GM18951 (cell line): ENCODE data around the gene SYK.
"Not testable (repeated sequence)": the region's sequence is repeated elsewhere in the genome, so short reads cannot be mapped to it uniquely, and the experiment has no call there.

Source experiments
- POLR2A ChIP-seq: IDR thresholded peaks from 4 replicates; pipeline ENCODE4 v1.6.1; 2011; ENCODE audit warnings: mild to moderate bottlenecking; ENCODE audit not compliant: insufficient read length, insufficient read depth; ENCODE audit errors: extremely low read depth
- in situ Hi-C: fragments of 300-500 bp; cut with MboI; formaldehyde crosslinking; loops from one replicate; pipeline ENCODE4 v1.12.0; 2022; ENCODE audit warnings: low sequenced_read_pairs, mixed read lengths, inconsistent platforms; ENCODE audit not compliant: unreplicated experiment

The SYK gene

DNA sequence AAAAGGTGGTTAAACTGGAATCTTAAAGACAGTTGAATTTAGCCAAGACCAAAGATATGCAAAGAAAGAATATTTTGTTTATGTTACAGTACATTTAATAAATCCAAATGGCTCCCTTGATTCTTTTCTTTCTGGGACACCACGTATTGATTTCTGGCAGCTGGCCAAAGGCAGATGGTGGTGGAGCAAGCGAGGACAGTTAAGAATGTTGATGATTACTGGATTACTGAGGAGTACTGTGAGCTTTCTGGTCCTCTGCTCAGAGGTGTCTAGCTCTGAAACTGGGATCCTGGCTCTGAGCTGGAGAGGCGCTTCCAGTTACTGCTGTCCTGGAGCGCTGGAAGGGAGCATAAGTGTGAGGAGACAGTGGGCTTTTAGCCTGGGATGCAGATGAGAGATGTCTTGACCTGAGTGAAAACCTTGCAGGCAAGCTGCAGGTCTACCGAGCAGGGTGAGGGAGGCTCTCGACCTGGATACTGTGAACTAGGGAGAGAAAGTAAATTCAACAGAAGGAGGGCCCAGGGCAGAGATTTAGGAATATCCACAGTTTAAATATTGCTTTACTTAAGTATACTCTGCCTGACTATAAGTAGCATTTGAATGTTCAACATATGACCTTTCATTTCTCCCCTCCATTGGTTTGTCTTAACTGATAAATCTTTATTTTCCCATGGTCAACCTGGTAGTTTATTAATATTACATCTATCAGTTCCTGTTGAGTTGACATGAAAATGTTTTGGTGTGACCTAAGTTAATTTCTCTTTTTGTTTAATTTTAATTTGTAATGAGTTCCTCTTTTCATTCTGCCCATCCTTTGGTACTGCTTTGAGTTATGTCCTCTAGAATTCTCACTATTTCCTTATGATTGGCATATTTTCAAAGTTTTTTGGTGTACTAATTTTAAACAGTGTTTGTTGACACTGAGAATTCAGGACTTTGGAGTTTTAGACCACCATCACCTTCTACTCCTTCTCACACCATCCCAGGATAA is 3.7 kb downstream of the SYK start:
- TF ChIP-seq POLR2A, result no peak
- in situ Hi-C loops, result no loop called here

DNA sequence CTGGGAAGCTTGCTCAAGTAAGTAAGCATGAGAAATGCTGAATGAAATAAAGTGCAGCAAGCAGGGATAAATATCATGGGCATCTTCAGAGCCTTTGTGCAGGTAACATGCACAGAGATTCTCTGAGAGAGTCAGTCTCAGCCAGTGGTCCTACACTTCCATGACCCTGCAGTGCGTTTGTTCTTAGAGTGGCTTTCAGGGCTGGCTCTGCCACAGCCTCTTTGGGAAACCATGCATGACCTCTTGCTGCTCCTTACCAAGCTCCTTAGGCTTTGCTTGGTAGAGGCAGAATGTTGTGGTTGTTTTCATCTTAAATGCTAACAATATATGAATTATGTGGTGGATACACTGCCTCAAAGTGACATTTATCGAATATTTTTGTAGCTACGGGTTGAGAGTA is 5.4 kb downstream of the SYK start:
- in situ Hi-C loops, result no loop called here
- no peak for TF ChIP-seq POLR2A

- TF ChIP-seq POLR2A, result no peak
- in situ Hi-C loops, result no loop called here
Measured at GRCh38 chr9:90808398-90808797, 6.8 kb downstream of the SYK start.

DNA sequence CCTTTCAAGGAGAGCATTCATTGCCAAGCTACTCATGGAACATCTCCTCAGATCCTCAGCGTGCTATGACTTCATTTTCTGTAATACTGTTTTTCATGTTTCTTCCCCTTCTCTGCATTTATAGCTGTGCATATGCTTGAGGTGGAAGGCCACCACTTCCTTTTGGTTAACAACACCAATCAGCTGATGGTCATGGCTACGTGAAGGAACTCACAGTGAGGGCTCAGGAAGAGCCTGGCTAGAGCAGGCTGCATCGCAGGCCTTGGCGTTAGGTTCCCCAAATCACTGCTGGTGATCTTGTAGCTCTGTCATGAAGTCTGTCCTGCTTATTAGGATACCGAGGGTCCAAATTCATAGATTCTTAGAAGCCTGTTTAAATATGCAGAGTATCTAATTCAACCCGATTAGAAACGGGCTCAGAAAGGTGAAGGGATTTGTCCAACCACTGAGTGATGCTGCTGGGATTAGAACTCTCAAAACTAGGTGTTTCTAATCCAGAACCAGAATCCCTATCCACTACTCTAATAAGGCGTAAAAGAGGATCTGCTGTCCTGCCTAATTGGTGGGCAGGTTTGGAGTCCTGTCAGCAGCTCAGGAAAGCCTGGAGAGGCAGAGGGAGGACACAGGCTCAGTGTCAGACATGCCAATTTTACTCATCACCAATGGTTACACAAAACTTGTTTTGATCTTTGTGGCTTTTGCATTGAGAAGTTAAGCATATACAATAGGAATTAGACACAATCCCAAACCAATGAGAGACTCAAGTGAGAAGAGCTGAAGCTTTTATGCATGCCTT is 7.5 kb downstream of the SYK start:
- in situ Hi-C loops, result no loop called here

GRCh38 chr9:90810691-90811090 is 9.1 kb downstream of the SYK start:
- in situ Hi-C loops, result no loop called here
- TF ChIP-seq POLR2A, result no peak

More for the DNA sequence above, 7.5 kb downstream of the SYK start:
- no peak for TF ChIP-seq POLR2A

GRCh38 chr9:90813046-90813445 is 11.4 kb downstream of the SYK start:
- in situ Hi-C loops, result no loop called here
- no peak for TF ChIP-seq POLR2A

GRCh38 chr9:90813523-90813922 is 11.9 kb downstream of the SYK start:
- no peak for TF ChIP-seq POLR2A
- in situ Hi-C loops, result no loop called here

- in situ Hi-C loops, result no loop called here
- TF ChIP-seq POLR2A, result no peak
Measured at GRCh38 chr9:90814355-90814754, 12.7 kb downstream of the SYK start.

- TF ChIP-seq POLR2A, result peak; percentile 30
- in situ Hi-C loops, result no loop called here
Measured at GRCh38 chr9:90815183-90815943, 13.7 kb downstream of the SYK start.

- TF ChIP-seq POLR2A, result no peak
- in situ Hi-C loops, result no loop called here
Measured at GRCh38 chr9:90815944-90816357, 14.3 kb downstream of the SYK start.

GRCh38 chr9:90816690-90817089 is 15.1 kb downstream of the SYK start:
- no peak for TF ChIP-seq POLR2A
- in situ Hi-C loops, result no loop called here

GRCh38 chr9:90818279-90818678 is 16.7 kb downstream of the SYK start:
- in situ Hi-C loops, result no loop called here
- TF ChIP-seq POLR2A, result no peak

DNA sequence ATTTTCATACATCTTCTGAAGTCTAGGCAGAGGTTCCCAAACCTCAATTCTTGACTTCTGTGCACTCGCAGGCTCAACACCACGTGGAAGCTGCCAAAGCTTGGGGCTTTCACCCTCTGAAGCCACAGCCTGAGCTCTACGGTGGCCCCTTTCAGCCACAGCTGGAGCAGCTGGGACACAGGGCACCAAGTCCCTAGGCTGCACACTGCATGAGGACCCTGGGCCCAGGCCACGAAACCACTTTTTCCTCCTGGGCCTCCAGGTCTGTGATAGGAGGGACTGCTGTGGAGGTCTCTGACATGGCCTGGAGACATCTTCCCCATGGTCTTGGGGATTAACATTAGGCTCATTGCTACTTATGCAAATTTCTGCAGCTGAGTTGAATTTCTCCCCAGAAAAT is 18.8 kb downstream of the SYK start:
- in situ Hi-C loops, result not testable (repeated sequence)

- in situ Hi-C loops, result not testable (repeated sequence)
Measured at GRCh38 chr9:90821236-90821635, 19.6 kb downstream of the SYK start.
